ENCODE data around the gene SMIM12.
"Not testable (repeated sequence)": the region's sequence is repeated elsewhere in the genome, so short reads cannot be mapped to it uniquely, and the experiment has no call there.

Gene SMIM12

DNA sequence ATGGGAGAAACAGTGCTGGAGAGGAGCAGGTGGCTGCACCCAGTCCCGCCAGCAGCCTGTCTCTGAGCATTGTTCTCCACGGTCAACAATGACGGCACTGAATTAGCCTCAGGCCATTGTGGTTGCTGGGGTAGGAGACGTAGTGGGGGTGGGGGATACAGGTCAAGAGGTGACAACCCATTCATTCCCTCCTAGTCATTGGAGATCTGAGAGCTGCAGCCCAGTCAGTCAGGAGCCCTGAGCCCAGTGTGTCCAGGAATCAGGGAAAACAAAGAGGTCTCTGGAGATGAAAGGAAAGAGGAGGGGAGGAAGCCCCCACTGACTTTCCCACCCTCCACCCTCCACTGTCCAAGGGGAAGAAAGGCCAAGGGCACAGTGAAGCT is 15.3 kb downstream of the SMIM12 start:
- no peak for DNase-seq (ENCODE audit: low read depth in 2 of 2)

DNA sequence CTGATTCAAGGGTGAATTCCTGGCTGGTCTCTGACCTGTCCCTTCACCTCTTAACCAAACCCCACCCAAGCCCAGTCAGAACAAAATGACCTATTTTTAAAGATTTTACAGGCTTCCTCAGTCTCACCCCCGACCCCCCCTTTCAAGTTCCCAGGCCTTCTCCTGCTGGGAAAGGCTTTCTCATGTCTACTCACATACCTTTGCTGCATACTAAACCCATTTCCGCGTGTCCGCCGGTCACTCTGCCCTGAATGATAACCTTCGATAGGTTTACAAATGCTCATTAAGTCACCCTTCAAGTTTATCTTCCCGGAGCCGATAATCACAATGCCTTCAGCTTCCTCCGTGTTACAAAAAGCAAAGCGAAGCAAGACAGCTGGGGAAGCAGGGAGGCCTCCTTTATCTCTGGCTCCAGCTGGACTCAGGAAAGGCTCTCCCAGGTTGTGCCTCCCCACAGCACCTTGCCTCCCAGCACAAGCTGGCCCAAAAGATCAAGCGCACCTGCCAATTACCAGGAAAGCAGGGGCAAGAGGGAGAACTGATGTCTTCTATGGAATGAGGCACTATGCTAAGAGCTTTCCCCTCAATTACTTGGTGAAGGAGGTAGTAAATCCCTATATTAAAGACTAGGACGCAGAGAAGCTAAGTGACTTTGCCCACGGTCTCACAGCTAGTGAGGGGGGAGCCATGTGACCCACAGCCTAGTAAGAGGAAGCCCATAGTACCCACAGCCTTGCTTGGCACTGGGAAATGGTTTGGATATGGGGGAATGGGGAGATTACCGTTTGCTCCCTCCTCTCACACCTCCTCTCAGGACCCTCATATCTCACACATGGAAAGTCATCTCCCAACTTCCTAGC is 15.9 kb downstream of the SMIM12 start:
- DNase-seq (ENCODE audit: low read depth in 2 of 2) = no peak

DNA sequence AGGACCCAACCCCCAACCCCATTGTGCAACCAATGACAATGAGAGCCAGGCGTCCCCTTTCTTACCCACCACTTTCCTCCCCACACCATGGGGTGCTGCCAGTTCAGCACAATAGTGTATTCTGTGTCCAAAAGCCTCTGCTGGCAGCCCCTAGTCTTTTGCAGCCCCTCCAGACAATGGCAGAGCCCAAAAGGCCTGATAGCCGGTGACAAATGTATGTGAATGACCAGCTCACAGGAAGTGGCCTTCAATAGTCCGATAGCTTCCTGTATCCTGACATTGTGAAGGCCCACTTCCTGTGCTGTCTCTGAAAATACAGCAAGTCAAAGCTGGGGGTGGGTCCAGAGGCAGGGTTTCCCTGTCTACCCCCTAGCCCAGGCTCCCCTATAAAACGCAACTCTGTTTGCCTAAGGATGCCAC is 16.6 kb downstream of the SMIM12 start:
- no peak for DNase-seq (ENCODE audit: low read depth in 2 of 2)

DNA sequence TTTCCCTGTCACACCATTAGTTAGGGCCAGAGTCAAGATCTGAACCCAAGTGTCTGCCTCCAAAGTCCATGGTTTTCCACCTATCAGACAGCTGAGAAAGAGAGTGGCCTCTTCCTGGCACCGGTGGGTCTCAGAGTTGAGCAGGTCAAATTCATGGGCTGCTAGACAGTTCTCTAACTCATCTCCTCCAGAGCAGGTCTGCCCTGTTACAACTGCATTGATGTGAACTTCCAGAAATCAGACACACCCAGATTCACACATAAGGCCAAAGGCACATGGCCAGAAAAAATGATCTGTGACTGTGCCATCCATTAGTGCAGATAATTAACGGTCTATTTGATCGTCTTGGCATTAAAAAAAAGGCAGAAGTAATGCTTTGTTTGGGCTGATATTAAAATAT is 17.5 kb downstream of the SMIM12 start:
- DNase-seq (ENCODE audit: low read depth in 2 of 2) = no peak

DNA sequence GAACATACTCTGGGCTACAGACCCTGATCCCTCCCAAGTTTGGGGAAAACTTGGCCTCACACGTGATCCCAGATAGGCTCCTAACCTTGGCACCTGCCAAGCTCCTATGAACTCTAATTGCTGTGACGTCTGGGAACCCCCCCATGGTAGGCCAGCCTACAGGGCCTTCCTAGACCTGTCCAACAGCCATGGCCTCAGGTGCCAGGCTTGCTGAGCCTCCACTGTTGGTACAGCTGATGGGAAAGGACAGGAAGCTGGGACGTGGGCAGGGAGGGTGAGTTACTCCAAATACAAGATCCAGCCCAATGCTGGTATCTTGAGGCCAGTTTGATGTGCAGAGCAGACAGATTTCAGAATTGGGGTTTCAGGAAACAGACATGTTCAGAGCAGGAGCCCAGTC is 19.1 kb downstream of the SMIM12 start:
- no peak for DNase-seq (ENCODE audit: low read depth in 2 of 2)

DNA sequence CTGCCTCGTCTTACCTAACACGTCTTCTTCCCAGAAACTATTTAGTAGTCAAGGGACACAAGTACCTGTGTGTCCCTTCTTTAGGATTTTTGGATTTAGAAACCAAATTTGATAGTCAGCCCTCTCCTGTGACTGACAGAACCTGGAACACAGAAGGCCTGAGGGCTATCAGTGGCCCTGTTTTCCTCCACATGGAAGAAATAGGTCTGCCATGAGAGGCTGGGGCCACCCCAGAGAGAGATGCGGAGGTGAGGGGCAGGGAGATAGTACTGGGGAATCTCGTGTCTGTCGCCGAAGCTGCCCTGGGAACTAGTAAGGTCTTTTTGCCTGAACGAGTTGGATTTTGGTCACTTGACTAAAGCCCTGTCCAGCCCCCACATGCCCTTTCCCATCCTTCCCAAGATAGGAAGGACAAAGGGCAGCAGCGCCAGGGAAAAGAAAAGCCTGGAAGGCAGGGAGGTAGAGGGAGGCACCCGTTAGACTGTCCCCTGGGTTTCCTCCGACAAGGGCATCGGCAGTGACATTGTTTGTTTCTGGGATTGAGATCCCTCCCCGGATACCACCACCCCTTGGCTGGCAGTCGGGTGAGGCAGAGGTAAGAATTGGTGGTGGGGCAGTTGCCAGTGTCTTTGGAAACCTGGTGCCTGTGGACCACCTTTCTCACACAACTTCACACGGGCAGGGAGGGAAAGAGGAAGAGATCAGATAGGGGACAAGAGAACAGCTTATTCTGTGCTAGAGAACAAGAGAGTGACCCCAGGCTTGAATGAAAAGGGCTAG is 19.8 kb downstream of the SMIM12 start:
- DNase-seq (ENCODE audit: low read depth in 2 of 2) = no peak

DNA sequence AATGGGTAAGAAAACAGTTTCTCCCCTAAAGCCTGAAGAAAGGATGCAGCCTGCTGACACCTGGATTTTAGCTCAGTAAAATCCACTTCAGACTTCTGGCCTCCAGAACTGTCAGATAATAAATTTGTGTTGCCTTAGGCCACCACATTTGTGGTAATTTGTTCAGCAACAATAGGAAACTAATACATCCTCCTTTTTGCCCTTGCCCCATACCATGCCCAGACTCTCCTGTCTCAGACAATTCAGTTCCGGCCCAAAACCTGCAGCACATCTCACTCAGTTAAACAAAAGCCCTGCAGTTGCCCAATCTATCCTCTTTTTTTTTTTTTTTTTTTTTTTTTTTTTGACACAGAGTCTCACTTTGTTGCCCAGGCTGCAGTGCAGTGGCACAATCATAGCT is 25.8 kb downstream of the SMIM12 start:
- DNase-seq (ENCODE audit: low read depth in 2 of 2) = no peak

DNA sequence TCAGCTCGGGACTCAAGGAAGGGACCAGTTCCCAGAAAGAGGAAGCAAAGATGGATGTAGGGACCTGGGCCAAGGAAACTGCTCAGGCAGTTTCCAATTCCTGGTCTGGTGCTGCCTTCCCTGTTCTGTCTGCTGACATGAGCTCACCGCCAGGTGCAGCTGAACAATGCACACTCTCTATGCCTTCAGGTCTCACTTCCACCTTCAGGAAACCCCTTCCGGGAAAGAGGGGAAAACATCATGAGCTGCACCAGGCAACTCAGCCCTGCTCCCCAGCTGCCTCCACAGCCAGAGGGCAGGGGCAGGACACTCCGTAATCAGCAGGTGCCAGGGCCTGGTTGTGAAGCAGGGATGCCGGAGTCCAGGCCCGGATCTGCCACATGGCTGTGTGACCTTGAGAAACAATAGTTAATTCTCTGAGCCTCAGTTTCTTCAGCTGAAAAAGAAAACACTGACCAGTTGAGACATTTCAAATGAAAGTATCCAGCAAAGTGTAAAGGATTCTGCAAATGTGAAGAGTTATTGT is 27.8 kb downstream of the SMIM12 start:
- DNase-seq (ENCODE audit: low read depth in 2 of 2) = no peak

DNA sequence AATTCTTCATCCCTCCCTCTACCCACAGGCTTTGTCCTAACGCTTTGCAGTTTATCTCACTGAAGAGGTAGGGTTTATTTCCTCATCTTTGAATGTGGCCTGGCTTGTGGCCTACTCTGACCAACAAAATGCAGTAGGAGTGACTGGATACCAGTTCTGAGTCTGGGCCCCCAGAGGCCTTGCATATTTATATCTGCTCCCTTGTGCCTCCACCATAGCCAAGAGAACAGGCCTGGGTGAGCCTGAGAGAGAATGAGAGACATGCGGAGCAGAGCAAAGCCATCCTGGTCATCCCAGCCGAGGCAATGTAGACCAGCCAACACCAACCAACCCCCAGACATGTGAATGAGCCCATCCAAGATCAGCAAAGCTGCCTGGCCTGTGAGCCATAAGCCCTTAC is 30.3 kb downstream of the SMIM12 start:
- DNase-seq (ENCODE audit: low read depth in 2 of 2) = no peak

DNA sequence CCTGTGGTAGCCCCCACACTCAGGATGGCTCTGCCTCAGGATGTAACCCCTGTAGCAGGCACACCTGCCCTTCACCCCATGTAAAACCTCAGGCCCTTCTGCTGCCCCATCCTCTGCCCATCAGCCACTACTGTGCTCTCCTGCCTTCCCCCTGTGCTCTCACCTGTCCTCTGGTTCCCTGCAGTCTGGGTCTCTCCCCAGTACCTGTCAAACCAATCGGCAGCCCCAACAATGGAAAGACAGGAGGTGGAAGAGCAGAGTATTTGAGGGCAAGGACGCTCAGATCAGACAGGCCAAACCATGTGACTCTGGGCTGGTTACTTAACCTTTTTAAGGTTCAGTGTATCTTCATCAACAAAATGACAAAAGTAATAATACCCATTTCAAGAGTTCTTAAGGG is 30.9 kb downstream of the SMIM12 start:
- no peak for DNase-seq (ENCODE audit: low read depth in 2 of 2)

DNA sequence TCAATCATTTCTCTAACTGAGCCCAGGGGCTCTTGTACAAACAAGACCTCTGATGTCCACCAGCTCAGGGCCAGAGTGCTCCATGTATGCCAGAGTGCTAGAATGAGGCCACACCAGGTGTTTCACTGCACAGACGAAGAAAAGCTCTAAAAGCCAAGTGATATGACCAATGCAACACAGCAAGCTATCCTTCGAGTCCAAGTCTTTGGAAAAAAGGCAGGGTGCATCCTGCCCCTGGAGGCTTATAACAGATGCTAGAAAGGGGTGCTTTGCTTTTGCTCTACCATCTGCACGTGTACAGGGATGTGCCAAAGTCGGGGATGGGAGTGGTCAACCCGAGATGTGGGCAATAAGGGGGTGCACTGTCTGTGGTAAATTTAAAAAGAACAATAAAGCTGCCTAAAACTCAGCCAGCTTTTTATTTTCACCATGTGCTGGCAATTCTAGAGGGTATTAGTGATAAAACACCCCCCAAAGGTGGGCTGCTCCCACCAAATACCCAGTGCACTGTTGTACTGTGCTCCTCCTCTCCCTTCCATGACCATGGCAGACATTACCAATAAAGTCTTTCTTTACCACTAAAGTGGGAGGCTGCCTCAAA is 32.1 kb downstream of the SMIM12 start:
- no peak for DNase-seq (ENCODE audit: low read depth in 2 of 2)

DNA sequence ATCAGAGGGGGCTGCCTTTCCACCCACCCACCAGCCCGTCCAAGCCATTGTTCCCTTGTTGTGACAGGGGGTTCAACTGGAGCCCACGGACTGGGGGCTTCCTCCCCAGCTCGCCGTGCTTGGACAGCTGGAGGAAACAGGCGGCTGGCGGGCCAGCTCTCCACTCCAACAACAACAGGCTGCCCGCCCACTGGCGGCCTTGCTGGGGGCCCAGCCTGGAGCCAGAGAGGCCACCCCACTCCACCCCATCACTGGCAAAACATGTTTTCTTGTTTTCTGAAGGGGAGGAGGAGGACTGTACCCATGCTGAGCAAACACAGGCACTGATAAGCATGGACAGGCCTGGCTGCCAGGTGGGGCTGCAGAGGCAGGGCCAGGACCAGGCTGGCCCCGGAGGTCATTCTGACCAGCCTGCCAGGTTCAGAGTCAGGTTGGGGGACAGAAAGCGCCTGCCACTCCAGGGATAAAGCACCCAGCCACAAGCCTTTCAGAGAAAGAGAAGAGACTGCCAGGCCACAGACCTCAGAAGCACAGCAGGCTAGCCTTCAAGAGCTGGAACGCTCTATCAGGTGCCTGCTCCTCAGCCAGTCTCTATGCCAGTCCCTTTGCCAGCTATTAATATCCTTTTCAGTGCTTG is 34.0 kb downstream of the SMIM12 start:
- no peak for DNase-seq (ENCODE audit: low read depth in 2 of 2)

DNA sequence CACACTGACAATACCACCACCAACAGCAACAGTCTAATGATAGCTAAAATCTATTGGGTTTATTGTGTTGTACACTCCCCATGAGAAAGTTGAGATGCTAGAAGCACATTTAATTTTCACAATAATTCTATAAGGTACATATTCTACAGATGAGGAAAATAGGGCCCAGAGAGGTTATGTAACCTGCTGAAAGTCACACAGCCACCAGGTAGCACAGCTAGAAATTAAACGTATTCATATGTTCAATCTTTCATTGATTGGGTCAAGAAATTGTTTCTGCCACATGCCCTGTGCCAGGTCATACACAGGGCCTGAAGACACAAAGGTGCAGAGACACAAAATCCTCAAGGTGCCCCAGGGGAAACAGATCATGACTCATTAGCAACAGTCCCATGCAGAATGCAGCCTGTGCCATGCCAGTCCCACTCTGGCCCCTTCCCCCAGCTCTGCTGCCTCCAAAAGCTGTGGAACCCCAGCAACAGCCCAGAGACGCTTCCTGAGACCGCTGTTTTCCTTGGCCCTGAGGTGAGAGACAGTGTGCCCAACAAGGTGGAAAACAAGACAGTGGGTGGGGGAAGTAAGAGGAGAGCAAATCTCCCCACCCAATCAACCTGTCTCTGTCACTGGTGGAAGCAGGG is 34.6 kb downstream of the SMIM12 start:
- no peak for DNase-seq (ENCODE audit: low read depth in 2 of 2)

DNA sequence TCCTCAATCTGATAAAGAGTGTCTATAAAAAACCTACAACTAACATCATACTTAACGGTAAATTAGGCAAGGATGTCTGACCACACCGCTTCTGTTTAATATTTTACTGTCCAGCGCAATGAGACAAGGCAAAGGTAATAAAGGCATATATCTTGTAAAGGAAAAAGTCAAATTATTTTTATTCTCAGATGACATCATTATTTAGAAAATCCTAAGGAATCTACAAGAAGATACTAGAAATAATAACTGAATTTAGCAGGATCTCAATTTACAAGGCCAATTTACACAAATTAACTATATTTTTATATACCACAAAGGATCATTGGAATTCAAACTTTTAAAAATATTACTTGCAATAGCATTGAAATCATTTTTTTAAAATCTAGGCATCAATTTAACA is 37.3 kb downstream of the SMIM12 start:
- DNase-seq (ENCODE audit: low read depth in 2 of 2) = no peak

DNA sequence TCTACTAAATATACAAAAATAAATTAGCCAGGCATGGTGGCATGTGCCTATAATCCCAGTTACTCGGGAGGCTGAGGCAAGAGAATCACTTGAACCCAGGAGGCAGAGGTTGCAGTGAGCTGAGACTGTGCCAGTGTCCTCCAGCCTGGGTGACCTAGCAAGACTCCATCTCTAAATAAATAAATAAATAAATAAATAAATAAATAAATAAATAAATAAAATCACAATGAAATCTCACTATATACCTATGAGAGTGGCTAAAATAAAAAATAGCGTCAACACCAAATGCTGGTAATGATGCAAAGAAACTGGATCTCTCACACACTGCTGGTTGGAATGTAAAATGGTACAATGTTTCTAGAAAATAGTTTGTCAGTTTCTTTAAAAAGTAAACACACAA is 40.7 kb downstream of the SMIM12 start:
- not testable (repeated sequence) for DNase-seq (ENCODE audit: low read depth in 2 of 2)

DNA sequence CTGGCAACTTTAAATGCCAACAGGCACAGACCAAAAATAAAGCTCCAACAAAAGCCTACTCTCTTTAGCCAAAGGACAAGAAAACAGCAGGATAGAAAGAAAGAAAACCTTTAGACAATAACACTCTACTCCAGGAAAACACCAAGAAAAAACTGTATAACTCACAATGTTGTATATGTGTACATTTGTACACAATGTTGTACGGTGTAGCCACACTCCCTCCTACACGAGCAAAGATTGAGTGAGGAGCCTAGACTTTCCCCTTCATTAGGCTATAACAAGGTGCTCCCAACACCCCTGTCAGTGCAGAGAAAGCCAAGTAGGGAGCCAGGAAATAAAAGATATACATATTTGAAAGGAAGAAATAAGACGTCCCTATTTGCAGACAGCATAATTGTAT is 42.8 kb downstream of the SMIM12 start:
- DNase-seq (ENCODE audit: low read depth in 2 of 2) = no peak

DNA sequence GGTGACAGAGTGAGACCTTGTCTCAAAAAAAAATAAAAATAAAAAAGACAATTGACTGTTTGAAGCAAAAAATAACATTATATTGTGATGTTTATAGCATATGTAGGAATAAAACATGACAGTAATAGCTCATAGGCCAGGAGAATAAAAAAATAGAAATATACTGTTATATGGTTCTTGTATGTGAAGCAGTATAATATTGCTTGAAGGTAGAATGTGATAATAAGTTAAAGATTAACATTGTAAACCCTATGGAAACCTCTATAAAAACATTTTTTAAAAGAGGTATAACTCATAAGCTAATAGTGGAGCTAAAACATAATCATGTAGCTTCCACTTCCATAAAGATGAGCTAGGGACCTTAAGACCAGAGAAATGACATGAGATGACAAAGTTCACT is 43.2 kb downstream of the SMIM12 start:
- DNase-seq (ENCODE audit: low read depth in 2 of 2) = no peak

DNA sequence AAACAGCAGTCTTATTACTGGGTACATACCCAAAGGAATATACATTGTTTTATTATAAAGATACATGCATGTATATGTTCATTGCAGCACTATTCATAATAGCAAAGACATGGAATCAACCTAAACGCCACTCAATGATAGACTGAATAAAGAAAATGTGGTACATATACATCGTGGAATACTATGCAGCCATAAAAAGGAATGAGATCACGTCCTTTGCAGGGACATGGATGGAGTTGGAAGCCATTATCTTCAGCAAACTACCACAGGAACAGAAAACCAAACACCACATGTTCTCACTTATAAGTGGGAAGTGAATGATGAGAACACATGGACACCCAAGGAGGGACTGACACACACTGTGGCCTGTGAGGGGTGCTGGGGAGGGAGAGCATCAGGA is 48.8 kb downstream of the SMIM12 start:
- not testable (repeated sequence) for DNase-seq (ENCODE audit: low read depth in 2 of 2)

DNA sequence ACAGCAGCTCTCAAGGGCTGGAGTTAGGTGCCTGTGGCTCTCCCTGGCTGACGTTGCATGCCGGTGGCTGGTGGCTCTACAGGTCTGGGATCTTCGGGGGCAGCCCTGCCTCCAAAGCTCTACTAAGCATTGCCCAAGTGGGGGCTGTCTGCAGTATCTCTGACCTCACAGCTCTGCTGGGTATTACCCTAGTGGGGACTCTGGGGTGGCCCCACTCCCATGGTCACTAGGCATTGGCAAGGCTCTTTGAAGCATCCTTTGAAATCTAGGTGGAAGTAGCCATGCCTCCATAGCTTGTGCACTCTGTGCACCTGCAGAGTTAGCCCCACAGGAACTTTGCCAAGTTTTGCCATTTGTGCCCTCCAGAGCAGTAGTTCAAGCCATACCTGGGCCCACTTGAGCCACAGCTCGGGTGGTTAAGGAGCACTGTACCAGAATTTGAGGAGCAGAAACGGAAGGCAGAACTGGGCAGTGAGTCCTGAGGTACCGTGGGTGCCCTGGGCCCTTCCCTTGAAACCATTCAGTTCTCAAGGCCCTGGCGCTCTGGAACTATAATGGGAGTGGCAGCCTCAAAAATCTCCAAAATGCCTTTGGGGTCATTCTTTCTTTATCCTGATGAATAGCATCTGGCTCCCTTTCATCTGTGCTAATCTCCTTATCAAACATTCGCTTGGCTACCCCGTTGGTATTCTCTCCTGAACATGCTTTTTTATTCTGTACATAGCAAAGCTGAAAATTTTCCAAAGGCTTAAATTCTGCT is 51.3 kb downstream of the SMIM12 start:
- DNase-seq (ENCODE audit: low read depth in 2 of 2) = no peak

DNA sequence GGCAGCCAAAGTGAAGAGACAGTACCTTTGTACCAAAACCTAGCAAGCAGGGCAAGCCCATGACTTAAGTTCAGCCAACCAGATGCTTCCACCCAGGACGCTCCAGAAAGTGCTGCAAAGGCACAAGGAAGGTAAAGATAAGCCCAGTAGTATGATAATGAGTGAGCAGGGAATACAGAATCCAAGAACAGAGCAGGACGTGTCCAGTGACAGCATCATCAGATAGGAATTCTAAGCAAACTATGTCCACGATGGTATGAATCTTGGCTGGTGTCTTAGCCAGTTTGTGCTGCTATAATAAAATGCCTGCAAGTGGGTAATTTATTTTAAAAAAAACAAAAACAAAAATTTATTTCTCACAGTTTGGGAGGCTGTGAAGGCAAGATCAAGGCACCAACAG is 53.2 kb downstream of the SMIM12 start:
- DNase-seq (ENCODE audit: low read depth in 2 of 2) = no peak

DNA sequence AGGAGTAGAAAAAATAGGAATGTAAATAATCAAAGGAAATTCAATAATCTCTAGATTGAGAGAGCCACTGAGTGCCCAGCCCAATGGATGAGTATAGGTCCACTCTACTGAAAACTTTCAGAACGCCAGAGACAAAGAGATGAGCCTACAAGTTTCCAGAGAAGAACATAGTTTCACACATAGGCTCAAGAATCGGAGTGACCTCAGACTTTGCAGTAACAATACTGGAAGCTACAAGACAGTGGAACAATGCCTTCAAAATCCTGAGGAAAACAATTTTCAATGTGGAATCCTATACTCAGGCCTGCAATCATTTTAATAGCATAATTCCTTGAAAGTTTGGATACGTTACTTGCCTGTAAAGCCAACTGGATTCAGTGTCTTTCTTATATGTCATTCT is 55.8 kb downstream of the SMIM12 start:
- no peak for DNase-seq (ENCODE audit: low read depth in 2 of 2)

Measured in fibroblast of skin of left quadriceps (primary cell).